Transverse colon (tissue), 4 donors: ENCODE results near the gene KCNK17. TPM values are rescaled to one million over a fixed set of nuclear protein-coding genes. Genes with fewer than 3 reads are reported as not detected.

Experiments
- DNase-seq: peaks from one replicate; pipeline ENCODE4 v3.0.0-alpha.2; 2019
- H3K27ac ChIP-seq, 4 donors: fragments of 200-600 bp; sonication (generic); 2 replicates each; pipeline ENCODE4 v1.5.1; 2016 to 2018; ENCODE audit warnings: inconsistent platforms in 4 of 4
- H3K27me3 ChIP-seq: fragments of 200-600 bp; sonication (generic); 2 replicates; pipeline ENCODE4 v1.5.1; 2017; ENCODE audit warnings: inconsistent platforms
- H3K36me3 ChIP-seq, 4 donors: fragments of 200-600 bp; sonication (generic); 2 replicates each; pipeline ENCODE4 v1.5.1; 2017 to 2019; ENCODE audit warnings: inconsistent platforms in 4 of 4
- H3K4me1 ChIP-seq, 4 donors: fragments of 200-600 bp; sonication (generic); 2 replicates each; pipeline ENCODE4 v1.5.1; 2017 to 2020; ENCODE audit warnings: inconsistent platforms in 4 of 4
- H3K4me3 ChIP-seq, 4 donors: fragments of 200-600 bp; sonication (generic); 1 replicate in 1 of 4; 2 replicates in 3 of 4; pipeline versions ENCODE4 v1.5.1 to v1.6.1; 2017 to 2019; ENCODE audit warnings: inconsistent platforms in 4 of 4
- H3K9me3 ChIP-seq, 2 donors: fragments of 200-600 bp; sonication (generic); 2 replicates each; pipeline ENCODE4 v1.5.1; 2017 to 2019; ENCODE audit warnings: inconsistent platforms in 2 of 2
- CTCF ChIP-seq, 5 experiments: fragments of 200-600 bp in 3 of 5; fragments of 450-650 bp in 2 of 5; sonication (generic) in 3 of 5; IDR thresholded peaks; 1 replicate in 2 of 5; 2 replicates in 3 of 5; pipeline ENCODE4 v1.5.1; 2016 to 2017; ENCODE audit warnings: antibody characterized with exemption in 5 of 5, inconsistent platforms in 3 of 5, mild to moderate bottlenecking in 2 of 5, moderate library complexity in 1 of 5
- EP300 ChIP-seq: sonication (generic); formaldehyde crosslinking; IDR thresholded peaks from one replicate; pipeline ENCODE4 v1.6.1; 2017; ENCODE audit warnings: antibody characterized with exemption, low read depth
- POLR2A ChIP-seq: fragments of 450-650 bp; IDR thresholded peaks from one replicate; pipeline ENCODE4 v1.6.1; 2016; ENCODE audit warnings: antibody characterized with exemption, mild to moderate bottlenecking, moderate library complexity
- POLR2AphosphoS5 ChIP-seq, 3 donors: sonication (generic); formaldehyde crosslinking; IDR thresholded peaks; one replicate each; pipeline ENCODE4 v1.6.1; 2016; ENCODE audit warnings: antibody characterized with exemption in 3 of 3
- WGBS, 2 donors: methylation state at CpG; one replicate each; pipeline ENCODE4 v1.1.5; 2018; ENCODE audit warnings: low coverage in 1 of 2; 5-methylcytosine and 5-hydroxymethylcytosine counted together
- in situ Hi-C, 4 donors: fragments of 200-750 bp; cut with MboI; loops; one replicate each; pipeline versions ENCODE4 v1.15.0 to v1.15.1; 2017; ENCODE audit warnings: low sequenced_read_pairs in 3 of 4, low pct_ligation_motif_present in 1 of 4, low pct_unique_long_range_greater_than_20kb in 1 of 4
- intact Hi-C: fragments of 100-400 bp; cut with DNase I; formaldehyde crosslinking; loops from one replicate; pipeline ENCODE4 v1.15.1; 2023; ENCODE audit warnings: low total_unique reads
- total RNA-seq, 4 donors: library from RNA; depleted of rRNA; stranded (reverse); fragments of >200 nt; gene quantifications; one replicate each; pipeline ENCODE4 v1.1.0, GENCODE V29; 2016

Gene KCNK17
- total RNA-seq, 4 donors from 2014 or later: 0.96 TPM; not detected in 3

- H3K4me1 ChIP-seq: no peaks in the 10 kb centered on the region
- intact Hi-C loops (no loop called here), in situ Hi-C loops (no loop called here)
- H3K27ac ChIP-seq: no peak overlapping the region
- TF ChIP-seq CTCF (IDR thresholded peaks at IDR 0.05) (no peak), POLR2AphosphoS5 (IDR thresholded peaks at IDR 0.05) (no peak), POLR2A (no peak)
- no peaks in the 10 kb centered on the region for H3K27me3 ChIP-seq
- H3K4me3 ChIP-seq: no peak overlapping the region
- 61 to 87% methylated on average over 10 to 18 of the region's 18 CpGs for WGBS, 2 donors
- DNase-seq: no peak
- H3K9me3 ChIP-seq: no peaks in the 10 kb centered on the region
- no peaks in the 10 kb centered on the region for H3K36me3 ChIP-seq
Measured at GRCh38 chr6:39296745-39297640, 17.2 kb downstream of the KCNK17 start.

- no peaks in the 10 kb centered on the region for H3K36me3 ChIP-seq
- no peaks in the 10 kb centered on the region for H3K27me3 ChIP-seq
- no peak overlapping the region for H3K4me3 ChIP-seq
- no peak for TF ChIP-seq POLR2A
- no peak for TF ChIP-seq EP300
- TF ChIP-seq CTCF (IDR thresholded peaks at IDR 0.05): no peak
- no peak for TF ChIP-seq POLR2AphosphoS5 (IDR thresholded peaks at IDR 0.05)
- no peaks in the 10 kb centered on the region for H3K9me3 ChIP-seq
- 51 to 60% methylated on average over 1 to 5 of the region's 5 CpGs for WGBS, 2 donors
- H3K4me1 ChIP-seq: no peaks in the 10 kb centered on the region
- no peak for DNase-seq
- in situ Hi-C loops (no loop called here), intact Hi-C loops (no loop called here)
- H3K27ac ChIP-seq: no peak overlapping the region
Measured at GRCh38 chr6:39295611-39296011, 18.6 kb downstream of the KCNK17 start.

GRCh38 chr6:39294899-39295298 lies 19.3 kb downstream of the KCNK17 start:
- Histone ChIP-seq H3K4me3 (no peak overlapping the region), H3K27me3 (no peaks in the 10 kb centered on the region), H3K4me1 (no peaks in the 10 kb centered on the region), H3K36me3 (no peaks in the 10 kb centered on the region), H3K27ac (no peak overlapping the region), H3K9me3 (no peaks in the 10 kb centered on the region)
- TF ChIP-seq POLR2AphosphoS5 (IDR thresholded peaks at IDR 0.05) (no peak), POLR2A (no peak), EP300 (no peak), CTCF (IDR thresholded peaks at IDR 0.05) (no peak)
- intact Hi-C loops: no loop called here
- WGBS, 2 donors: 63 to 67% methylated on average over 1 of the region's 1 CpG
- DNase-seq: no peak
- in situ Hi-C loops: no loop called here

- H3K27ac ChIP-seq: no peak overlapping the region
- no peak overlapping the region for H3K4me3 ChIP-seq
- TF ChIP-seq POLR2AphosphoS5 (IDR thresholded peaks at IDR 0.05) (no peak), EP300 (no peak), POLR2A (no peak), CTCF (IDR thresholded peaks at IDR 0.05) (no peak)
- H3K27me3 ChIP-seq: no peaks in the 10 kb centered on the region
- intact Hi-C loops: no loop called here
- H3K4me1 ChIP-seq: no peaks in the 10 kb centered on the region
- 59 to 80% methylated on average over 1 to 5 of the region's 5 CpGs for WGBS, 2 donors
- DNase-seq: peak; percentile 24
- H3K36me3 ChIP-seq: no peaks in the 10 kb centered on the region
- no peaks in the 10 kb centered on the region for H3K9me3 ChIP-seq
- in situ Hi-C loops: no loop called here
Measured at GRCh38 chr6:39294133-39294532, 20.1 kb downstream of the KCNK17 start.
